Measurements from ENCODE around the gene TMPRSS7. TPM values are rescaled to one million over a fixed set of nuclear protein-coding genes. Genes with fewer than 3 reads are reported as not detected.

Gene TMPRSS7
- polyA plus RNA-seq, 3 donors: not detected

GRCh38 chr3:112115161-112115739, 80.7 kb downstream of the TMPRSS7 start:
- Histone ChIP-seq H3K4me2 (replicated peaks; ENCODE audit: extremely low read depth, low read length, poor library complexity, severe bottlenecking) (no peak overlapping the region), H3K9ac (ENCODE audit: insufficient read depth, low read length, poor library complexity, severe bottlenecking) (no peak overlapping the region), H4K20me1 (ENCODE audit: insufficient read depth, low read length) (no peaks in the 10 kb centered on the region), H3K9me3 (replicated peaks in 1 of 2; ENCODE audit: control insufficient read depth in 1 of 2, insufficient read depth in 1 of 2, low read length in 2 of 2) (no peaks in the 10 kb centered on the region), H3K4me3 (replicated peaks in 1 of 3; ENCODE audit: low read depth in 2 of 3, low read length in 3 of 3) (no peak overlapping the region), H3K36me3 (replicated peaks in 1 of 2; ENCODE audit: control insufficient read depth in 1 of 2, insufficient read depth in 2 of 2, low read length in 2 of 2) (no peaks in the 10 kb centered on the region), H3K4me1 (ENCODE audit: control insufficient read depth in 1 of 2, insufficient read depth in 2 of 2, low read length in 2 of 2) (peaks cover 32 to 34% of the 10 kb centered on the region in 2 donors), H3K27ac (ENCODE audit: low read depth in 1 of 2, low read length in 2 of 2) (no peak overlapping the region), H3K27me3 (ENCODE audit: control insufficient read depth in 2 of 2, insufficient read depth in 2 of 2, low read length in 2 of 2) (no peaks in the 10 kb centered on the region), H2AFZ (ENCODE audit: insufficient read depth, low read depth, low read length, poor library complexity, severe bottlenecking) (no peak overlapping the region), H3K79me2 (ENCODE audit: insufficient read depth, low read length) (no peaks in the 10 kb centered on the region)
- H3K36me3 Mint-ChIP-seq: peaks cover 0 to 3% of the 10 kb centered on the region in 2 donors
- TF ChIP-seq, protein P1, sequence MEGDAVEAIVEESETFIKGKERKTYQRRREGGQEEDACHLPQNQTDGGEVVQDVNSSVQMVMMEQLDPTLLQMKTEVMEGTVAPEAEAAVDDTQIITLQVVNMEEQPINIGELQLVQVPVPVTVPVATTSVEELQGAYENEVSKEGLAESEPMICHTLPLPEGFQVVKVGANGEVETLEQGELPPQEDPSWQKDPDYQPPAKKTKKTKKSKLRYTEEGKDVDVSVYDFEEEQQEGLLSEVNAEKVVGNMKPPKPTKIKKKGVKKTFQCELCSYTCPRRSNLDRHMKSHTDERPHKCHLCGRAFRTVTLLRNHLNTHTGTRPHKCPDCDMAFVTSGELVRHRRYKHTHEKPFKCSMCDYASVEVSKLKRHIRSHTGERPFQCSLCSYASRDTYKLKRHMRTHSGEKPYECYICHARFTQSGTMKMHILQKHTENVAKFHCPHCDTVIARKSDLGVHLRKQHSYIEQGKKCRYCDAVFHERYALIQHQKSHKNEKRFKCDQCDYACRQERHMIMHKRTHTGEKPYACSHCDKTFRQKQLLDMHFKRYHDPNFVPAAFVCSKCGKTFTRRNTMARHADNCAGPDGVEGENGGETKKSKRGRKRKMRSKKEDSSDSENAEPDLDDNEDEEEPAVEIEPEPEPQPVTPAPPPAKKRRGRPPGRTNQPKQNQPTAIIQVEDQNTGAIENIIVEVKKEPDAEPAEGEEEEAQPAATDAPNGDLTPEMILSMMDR (IDR thresholded peaks at IDR 0.05): no peak
- no CpG with 5 or more reads among the region's 6 CpGs for WGBS (ENCODE audit: insufficient coverage)
- no peak overlapping the region for H3K27ac Mint-ChIP-seq
- H3K9me3 Mint-ChIP-seq: no peaks in the 10 kb centered on the region
- peaks cover 0 to 12% (median 5%) of the 10 kb centered on the region in 3 donors for H3K27me3 Mint-ChIP-seq (ENCODE audit: low read depth in 3 of 3)
- peaks cover 39% of the 10 kb centered on the region for H3K4me1 Mint-ChIP-seq
- H3K4me3 Mint-ChIP-seq: peak overlapping the region in 1 of 2 donors; percentile 33
- intact Hi-C loops (cut with micrococcal nuclease): no loop called here
- DNase-seq: no peak

DNA sequence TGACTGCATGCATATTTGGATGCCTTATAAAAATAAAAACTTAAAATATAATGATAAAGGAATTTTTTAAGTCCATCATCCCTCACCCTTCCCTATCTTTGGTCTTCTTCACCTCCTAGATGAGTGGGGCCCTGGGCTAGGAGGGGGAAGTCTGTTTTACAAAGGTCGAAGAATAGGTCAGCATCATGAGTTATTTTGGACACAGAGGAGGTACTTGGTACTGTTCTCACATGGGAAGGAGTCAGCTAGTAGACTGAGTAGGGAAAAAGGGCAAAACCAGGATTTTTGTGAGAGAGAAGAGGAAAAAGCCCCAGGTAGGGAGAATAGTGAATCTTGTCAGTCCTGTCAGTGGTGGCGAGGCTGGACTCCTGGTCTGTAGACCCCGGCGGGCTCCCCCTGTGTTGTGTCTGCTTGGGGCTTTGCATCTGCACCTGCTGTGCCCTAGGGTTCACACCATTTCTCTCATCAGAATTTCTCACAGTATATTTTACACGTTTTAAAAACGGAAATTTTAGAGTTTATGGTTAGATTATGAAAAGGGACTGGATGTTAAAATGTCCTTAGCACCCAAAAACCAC, 81.4 kb downstream of the TMPRSS7 start:
- Histone ChIP-seq H3K79me2 (ENCODE audit: insufficient read depth, low read length) (no peaks in the 10 kb centered on the region), H3K27ac (ENCODE audit: low read depth in 1 of 2, low read length in 2 of 2) (no peak overlapping the region), H3K9me3 (replicated peaks in 1 of 2; ENCODE audit: control insufficient read depth in 1 of 2, insufficient read depth in 1 of 2, low read length in 2 of 2) (no peaks in the 10 kb centered on the region), H3K4me1 (ENCODE audit: control insufficient read depth in 1 of 2, insufficient read depth in 2 of 2, low read length in 2 of 2) (peaks cover 38 to 39% of the 10 kb centered on the region in 2 donors), H3K4me2 (replicated peaks; ENCODE audit: extremely low read depth, low read length, poor library complexity, severe bottlenecking) (no peak overlapping the region), H2AFZ (ENCODE audit: insufficient read depth, low read depth, low read length, poor library complexity, severe bottlenecking) (no peak overlapping the region), H3K36me3 (replicated peaks in 1 of 2; ENCODE audit: control insufficient read depth in 1 of 2, insufficient read depth in 2 of 2, low read length in 2 of 2) (no peaks in the 10 kb centered on the region), H4K20me1 (ENCODE audit: insufficient read depth, low read length) (no peaks in the 10 kb centered on the region), H3K4me3 (replicated peaks in 1 of 3; ENCODE audit: low read depth in 2 of 3, low read length in 3 of 3) (no peak overlapping the region), H3K27me3 (ENCODE audit: control insufficient read depth in 2 of 2, insufficient read depth in 2 of 2, low read length in 2 of 2) (no peaks in the 10 kb centered on the region), H3K9ac (ENCODE audit: insufficient read depth, low read length, poor library complexity, severe bottlenecking) (no peak overlapping the region)
- Mint-ChIP-seq H3K27me3 (ENCODE audit: low read depth in 3 of 3) (peaks cover 0 to 12% (median 5%) of the 10 kb centered on the region in 3 donors), H3K9me3 (no peaks in the 10 kb centered on the region), H3K4me3 (no peak overlapping the region), H3K4me1 (peaks cover 43% of the 10 kb centered on the region), H3K36me3 (peaks cover 0 to 3% of the 10 kb centered on the region in 2 donors), H3K27ac (no peak overlapping the region)
- intact Hi-C loops (cut with micrococcal nuclease): no loop called here
- WGBS (ENCODE audit: insufficient coverage): no CpG with 5 or more reads among the region's 6 CpGs
- TF ChIP-seq, protein P1 (IDR thresholded peaks at IDR 0.05): no peak
- no peak for DNase-seq

Data from CD14-positive monocyte (primary cell).